ENCODE data around the gene NAA15. TPM values are rescaled to one million over a fixed set of nuclear protein-coding genes. Genes with fewer than 3 reads are reported as not detected.

Gene NAA15
- total RNA-seq, 1 experiment from 2014 or later, result 55.0 TPM

DNA sequence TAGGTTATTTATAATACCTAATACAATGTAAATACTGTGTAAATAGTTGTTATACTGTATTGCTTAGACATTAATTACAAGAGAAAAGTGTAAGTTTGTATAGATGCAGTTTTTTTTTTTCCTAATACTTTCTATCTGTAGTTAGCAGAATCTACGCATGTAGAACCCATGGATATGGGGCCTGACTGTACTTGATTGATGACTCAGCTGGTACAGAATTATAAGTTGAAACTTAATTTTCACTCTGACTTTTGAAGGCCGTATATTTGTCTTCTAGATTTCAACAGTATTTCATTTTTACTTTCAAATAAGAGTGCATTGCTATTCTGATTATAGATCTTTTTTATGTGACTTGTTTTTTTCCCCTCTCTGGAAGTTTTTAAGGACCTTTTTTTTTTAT lies 31.7 kb downstream of the NAA15 start:
- no TSS peak for BruUV-seq (replicated peaks)
- CTCF ChIA-PET, result no interaction called here
- DNase-seq (ENCODE audit: low read depth, low spot score) (no peak), ATAC-seq (no peak)
- in situ Hi-C loops (cut with HindIII; ENCODE audit: low pct_unique_long_range_greater_than_20kb, low sequenced_read_pairs) (no loop called here), intact Hi-C loops (cut with micrococcal nuclease; ENCODE audit: unreplicated experiment) (no loop called here)
- Histone ChIP-seq H3K36me3 (ENCODE audit: control insufficient read depth, insufficient read depth, low read length) (peaks cover 2% of the 10 kb centered on the region; the same call in 1 of the 2 replicates), H3K9me3 (ENCODE audit: control insufficient read depth, insufficient read depth, low read depth, low read length) (no peaks in the 10 kb centered on the region), H3K4me1 (ENCODE audit: control insufficient read depth, insufficient read depth, low read length) (no peaks in the 10 kb centered on the region; the same call in 1 of the 2 replicates), H3K4me3 (ENCODE audit: low read depth in 2 of 2, low read length in 2 of 2) (no peak overlapping the region), H3K27ac (ENCODE audit: low read length) (no peak overlapping the region), H3K27me3 (ENCODE audit: control insufficient read depth, insufficient read depth, low read length) (no peaks in the 10 kb centered on the region)
- POLR2A ChIA-PET, result no interaction called here
- no peak for TF ChIP-seq POLR2AphosphoS5 (IDR thresholded peaks at IDR 0.05; ENCODE audit: low read depth, low read length)
- no peak for TF ChIP-seq SIN3A (IDR thresholded peaks at IDR 0.05; ENCODE audit: borderline replicate concordance, insufficient read depth, low read depth, low read length)
- TF ChIP-seq REST (IDR thresholded peaks at IDR 0.05; ENCODE audit: insufficient read depth in 1 of 2, low read depth in 2 of 2, low read length in 1 of 2), result no peak
- TF ChIP-seq CTCF (IDR thresholded peaks at IDR 0.05), result no peak
- TF ChIP-seq TCF7L2 (IDR thresholded peaks at IDR 0.05; ENCODE audit: low read depth, low read length), result no peak

GRCh38 chr4:139337612-139338011 lies 36.3 kb downstream of the NAA15 start:
- Histone ChIP-seq H3K36me3 (ENCODE audit: control insufficient read depth, insufficient read depth, low read length) (peaks cover 2% of the 10 kb centered on the region; the same call in 1 of the 2 replicates), H3K9me3 (ENCODE audit: control insufficient read depth, insufficient read depth, low read depth, low read length) (no peaks in the 10 kb centered on the region), H3K4me1 (ENCODE audit: control insufficient read depth, insufficient read depth, low read length) (no peaks in the 10 kb centered on the region), H3K27ac (ENCODE audit: low read length) (no peak overlapping the region), H3K4me3 (ENCODE audit: low read depth in 2 of 2, low read length in 2 of 2) (no peak overlapping the region), H3K27me3 (ENCODE audit: control insufficient read depth, insufficient read depth, low read length) (no peaks in the 10 kb centered on the region)
- CTCF ChIA-PET, result no interaction called here
- TF ChIP-seq SIN3A (IDR thresholded peaks at IDR 0.05; ENCODE audit: borderline replicate concordance, insufficient read depth, low read depth, low read length) (no peak), TCF7L2 (IDR thresholded peaks at IDR 0.05; ENCODE audit: low read depth, low read length) (no peak), POLR2AphosphoS5 (IDR thresholded peaks at IDR 0.05; ENCODE audit: low read depth, low read length) (no peak)
- DNase-seq (ENCODE audit: low read depth, low spot score), result no peak
- POLR2A ChIA-PET, result no interaction called here
- ATAC-seq, result no peak
- in situ Hi-C loops (cut with HindIII; ENCODE audit: low pct_unique_long_range_greater_than_20kb, low sequenced_read_pairs) (no loop called here), intact Hi-C loops (cut with micrococcal nuclease; ENCODE audit: unreplicated experiment) (no loop called here)
- TSS peak; percentile 54 for BruUV-seq (replicated peaks)

DNA sequence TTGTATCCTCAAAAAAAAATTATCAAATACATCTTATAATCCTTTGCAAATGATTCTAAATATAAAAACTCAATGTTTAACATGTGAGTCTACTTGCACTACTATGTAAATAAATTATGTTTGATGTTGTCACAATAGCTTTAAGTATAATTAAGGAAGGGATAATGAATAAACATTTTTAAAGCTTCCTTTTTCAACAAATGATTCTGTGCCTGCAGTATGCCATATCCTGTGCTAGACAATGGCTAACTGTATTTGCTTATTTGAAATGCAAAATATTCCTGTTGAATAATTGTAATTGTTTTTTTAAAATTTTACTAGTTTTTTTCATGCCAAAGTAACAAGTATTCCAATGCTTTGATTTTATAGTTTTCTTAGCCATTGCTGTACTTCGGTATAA lies 60.0 kb downstream of the NAA15 start:
- no peak for ATAC-seq
- DNase-seq (ENCODE audit: low read depth, low spot score), result no peak
- intact Hi-C loops (cut with micrococcal nuclease; ENCODE audit: unreplicated experiment) (no loop called here), in situ Hi-C loops (cut with HindIII; ENCODE audit: low pct_unique_long_range_greater_than_20kb, low sequenced_read_pairs) (no loop called here)
- ChIA-PET POLR2A (no interaction called here), CTCF (no interaction called here)
- Histone ChIP-seq H3K9me3 (ENCODE audit: control insufficient read depth, insufficient read depth, low read depth, low read length) (no peaks in the 10 kb centered on the region), H3K27me3 (ENCODE audit: control insufficient read depth, insufficient read depth, low read length) (no peaks in the 10 kb centered on the region), H3K27ac (ENCODE audit: low read length) (no peak overlapping the region), H3K4me1 (ENCODE audit: control insufficient read depth, insufficient read depth, low read length) (no peaks in the 10 kb centered on the region), H3K36me3 (ENCODE audit: control insufficient read depth, insufficient read depth, low read length) (peaks cover 39% of the 10 kb centered on the region), H3K4me3 (ENCODE audit: low read depth in 2 of 2, low read length in 2 of 2) (no peak overlapping the region)
- BruUV-seq (replicated peaks), result no TSS peak
- TF ChIP-seq POLR2AphosphoS5 (IDR thresholded peaks at IDR 0.05; ENCODE audit: low read depth, low read length) (no peak), CTCF (IDR thresholded peaks at IDR 0.05) (no peak), SIN3A (IDR thresholded peaks at IDR 0.05; ENCODE audit: borderline replicate concordance, insufficient read depth, low read depth, low read length) (no peak), REST (IDR thresholded peaks at IDR 0.05; ENCODE audit: insufficient read depth in 1 of 2, low read depth in 2 of 2, low read length in 1 of 2) (no peak), TCF7L2 (IDR thresholded peaks at IDR 0.05; ENCODE audit: low read depth, low read length) (no peak)

All from Panc1 (cell line).